HPDE6-E6E7 (cell line): ENCODE results near the gene RAB31.
"Not testable (repeated sequence)": the region's sequence is repeated elsewhere in the genome, so short reads cannot be mapped to it uniquely, and the experiment has no call there.

Source experiments
- DNase-seq: peaks from one replicate; pipeline ENCODE4 v3.0.0; 2011; ENCODE audit warnings: missing footprints; ENCODE audit errors: extremely low spot score

Gene RAB31

GRCh38 chr18:9839211-9839610 is 131.1 kb downstream of the RAB31 start:
- DNase-seq: no peak

GRCh38 chr18:9839853-9840252 is 131.8 kb downstream of the RAB31 start:
- DNase-seq: no peak

GRCh38 chr18:9841752-9842151 is 133.7 kb downstream of the RAB31 start:
- DNase-seq: no peak

GRCh38 chr18:9842448-9842847 is 134.3 kb downstream of the RAB31 start:
- no peak for DNase-seq

- no peak for DNase-seq
These were observed 137.2 kb downstream of the RAB31 start for GRCh38 chr18:9845256-9845655.

GRCh38 chr18:9846162-9846925 is 138.2 kb downstream of the RAB31 start:
- no peak for DNase-seq

- DNase-seq: no peak
These were observed 140.2 kb downstream of the RAB31 start for GRCh38 chr18:9848170-9848879.

GRCh38 chr18:9849407-9850283 is 141.5 kb downstream of the RAB31 start:
- DNase-seq: no peak

GRCh38 chr18:9850309-9850708 is 142.2 kb downstream of the RAB31 start:
- DNase-seq: no peak

GRCh38 chr18:9851511-9851910 is 143.4 kb downstream of the RAB31 start:
- no peak for DNase-seq

GRCh38 chr18:9852266-9853081 is 144.4 kb downstream of the RAB31 start:
- DNase-seq: no peak

- no peak for DNase-seq
These were observed 146.9 kb downstream of the RAB31 start for GRCh38 chr18:9854801-9855676.

GRCh38 chr18:9855681-9856080 is 147.6 kb downstream of the RAB31 start:
- DNase-seq: no peak

- no peak for DNase-seq
These were observed 148.0 kb downstream of the RAB31 start for GRCh38 chr18:9856092-9856491.

- not testable (repeated sequence) for DNase-seq
These were observed 149.4 kb downstream of the RAB31 start for GRCh38 chr18:9857479-9857998.

GRCh38 chr18:9858642-9859041 is 150.5 kb downstream of the RAB31 start:
- no peak for DNase-seq

GRCh38 chr18:9859232-9859631 is 151.1 kb downstream of the RAB31 start:
- no peak for DNase-seq

GRCh38 chr18:9860682-9861081 is 152.6 kb downstream of the RAB31 start:
- no peak for DNase-seq

GRCh38 chr18:9861157-9861556 is 153.1 kb downstream of the RAB31 start:
- no peak for DNase-seq

GRCh38 chr18:9861933-9862332 is 153.8 kb downstream of the RAB31 start:
- DNase-seq: no peak
